ENCODE results near the gene SHD.
"Not testable (repeated sequence)": the region's sequence is repeated elsewhere in the genome, so short reads cannot be mapped to it uniquely, and the experiment has no call there.

SHD gene

GRCh38 chr19:4278419-4279266 is at the start of gene SHD:
TSS of gene SHD (plus strand) at chr19:4279266. CDS start at chr19:4280064, 798 bp downstream.
- DNase-seq: no peak

- not testable (repeated sequence) for DNase-seq
Observed at GRCh38 chr19:4230237-4230636, 48.8 kb upstream of the SHD start.

GRCh38 chr19:4231521-4231920 is 47.5 kb upstream of the SHD start:
- not testable (repeated sequence) for DNase-seq

- not testable (repeated sequence) for DNase-seq
Observed at GRCh38 chr19:4232139-4232538, 46.9 kb upstream of the SHD start.

- DNase-seq: no peak
Observed at GRCh38 chr19:4232614-4233281, 46.3 kb upstream of the SHD start.

GRCh38 chr19:4233282-4233853 is 45.7 kb upstream of the SHD start:
- peak; percentile 69 for DNase-seq

GRCh38 chr19:4234142-4234861 is 44.8 kb upstream of the SHD start:
- no peak for DNase-seq

- DNase-seq: no peak
Observed at GRCh38 chr19:4234862-4235201, 44.2 kb upstream of the SHD start.

GRCh38 chr19:4237510-4237909 is 41.6 kb upstream of the SHD start:
- not testable (repeated sequence) for DNase-seq

- no peak for DNase-seq
Observed at GRCh38 chr19:4238831-4239230, 40.2 kb upstream of the SHD start.

GRCh38 chr19:4241824-4242430 is 37.1 kb upstream of the SHD start:
- DNase-seq: no peak

GRCh38 chr19:4245938-4246337 is 33.1 kb upstream of the SHD start:
- DNase-seq: not testable (repeated sequence)

GRCh38 chr19:4246767-4247593 is 32.1 kb upstream of the SHD start, which contains the start of gene YJU2:
TSS of gene YJU2 (plus strand) at chr19:4247080. CDS start at chr19:4247147, 67 bp downstream.
- peak; percentile 99 for DNase-seq

- DNase-seq: no peak
Observed at GRCh38 chr19:4256563-4256962, 22.5 kb upstream of the SHD start.

- DNase-seq: no peak
Observed at GRCh38 chr19:4257025-4257424, 22.0 kb upstream of the SHD start.

GRCh38 chr19:4258181-4258580 is 20.9 kb upstream of the SHD start:
- DNase-seq: no peak

- no peak for DNase-seq
Observed at GRCh38 chr19:4260613-4261191, 18.4 kb upstream of the SHD start.

- DNase-seq: no peak
Observed at GRCh38 chr19:4264812-4265211, 14.3 kb upstream of the SHD start.

GRCh38 chr19:4266253-4267000 is 12.6 kb upstream of the SHD start:
- no peak for DNase-seq

GRCh38 chr19:4267101-4267900 is 11.8 kb upstream of the SHD start:
- DNase-seq: peak; percentile 62

Measured in activated CD4-positive, alpha-beta T cell treated with anti-CD3 and anti-CD28 coated beads, Interleukin-2, amount 50 U/mL, for 1 hour (primary cell).